Cortex of kidney (tissue), 1 donor: Measurements from ENCODE around the gene NPAS3.

Experiments
- DNase-seq: peaks from one replicate; lab custom pipeline; 2025; lab: John Stamatoyannopoulos, UW

The NPAS3 gene

GRCh38 chr14:33515441-33515840 is 576.8 kb downstream of the NPAS3 start:
- DNase-seq: no peak

DNA sequence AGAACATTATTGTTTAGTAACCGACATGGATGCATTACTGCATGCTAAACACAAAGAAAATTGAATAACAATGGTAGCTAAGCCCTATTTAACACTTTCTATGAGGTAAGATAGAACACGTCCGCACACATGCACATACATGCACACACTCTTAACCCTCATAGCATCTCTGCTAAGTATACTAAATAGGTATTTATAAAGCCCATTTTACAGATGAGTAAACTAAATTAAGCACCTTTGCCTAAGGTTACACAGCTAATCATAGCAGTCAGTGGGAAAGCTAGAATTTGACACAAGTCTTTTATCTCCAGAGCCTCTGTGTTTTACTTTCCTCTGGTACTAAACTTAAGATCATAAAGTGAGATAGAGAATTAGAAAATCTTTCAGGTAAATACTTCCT is 577.2 kb downstream of the NPAS3 start:
- no peak for DNase-seq

DNA sequence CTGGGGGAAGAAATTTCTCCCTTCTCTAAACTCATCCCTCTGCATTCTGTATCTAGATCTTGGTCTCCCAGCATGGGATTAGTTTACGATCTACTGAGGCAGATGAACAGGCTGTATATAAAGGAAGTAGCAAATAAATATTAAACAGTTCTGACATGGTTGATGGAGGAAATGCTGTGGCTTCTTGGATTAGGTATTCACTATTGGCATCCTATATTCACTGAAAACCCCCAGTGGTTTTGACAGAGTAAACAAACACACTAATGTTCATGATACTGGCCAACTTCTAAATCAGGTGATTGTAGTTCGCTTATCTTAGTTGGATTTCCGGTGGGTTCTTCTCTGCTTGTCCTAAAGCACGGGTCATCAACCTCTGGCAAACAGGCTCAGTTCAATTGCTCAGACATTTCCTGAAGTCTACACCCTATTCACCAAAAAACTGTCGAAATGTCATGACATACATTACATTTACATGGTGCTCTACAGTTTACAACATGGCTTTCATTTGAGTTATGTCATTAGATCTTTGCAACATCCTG is 578.3 kb downstream of the NPAS3 start:
- DNase-seq: no peak

GRCh38 chr14:33521192-33521591 is 582.5 kb downstream of the NPAS3 start:
- DNase-seq: no peak

- DNase-seq: no peak
Observed at GRCh38 chr14:33524244-33524643, 585.6 kb downstream of the NPAS3 start.

DNA sequence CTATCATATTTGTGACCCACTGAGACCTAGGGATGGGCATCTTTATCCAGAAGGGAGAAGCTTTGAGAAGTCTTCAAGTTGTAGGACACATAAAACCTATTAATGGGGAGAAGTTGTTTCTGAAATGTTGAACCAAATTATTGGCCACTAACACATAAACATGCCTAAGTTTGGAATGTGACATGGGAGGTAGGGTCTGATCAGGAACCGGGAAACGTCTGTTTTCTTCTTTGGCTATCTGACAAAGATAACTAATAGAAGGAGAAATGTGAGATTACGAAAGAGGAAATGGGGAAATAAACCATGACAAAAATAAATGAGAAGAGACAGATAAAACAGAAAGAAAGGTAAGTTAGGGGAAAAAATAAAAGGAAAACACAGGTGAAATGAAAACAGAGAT is 586.9 kb downstream of the NPAS3 start:
- no peak for DNase-seq

DNA sequence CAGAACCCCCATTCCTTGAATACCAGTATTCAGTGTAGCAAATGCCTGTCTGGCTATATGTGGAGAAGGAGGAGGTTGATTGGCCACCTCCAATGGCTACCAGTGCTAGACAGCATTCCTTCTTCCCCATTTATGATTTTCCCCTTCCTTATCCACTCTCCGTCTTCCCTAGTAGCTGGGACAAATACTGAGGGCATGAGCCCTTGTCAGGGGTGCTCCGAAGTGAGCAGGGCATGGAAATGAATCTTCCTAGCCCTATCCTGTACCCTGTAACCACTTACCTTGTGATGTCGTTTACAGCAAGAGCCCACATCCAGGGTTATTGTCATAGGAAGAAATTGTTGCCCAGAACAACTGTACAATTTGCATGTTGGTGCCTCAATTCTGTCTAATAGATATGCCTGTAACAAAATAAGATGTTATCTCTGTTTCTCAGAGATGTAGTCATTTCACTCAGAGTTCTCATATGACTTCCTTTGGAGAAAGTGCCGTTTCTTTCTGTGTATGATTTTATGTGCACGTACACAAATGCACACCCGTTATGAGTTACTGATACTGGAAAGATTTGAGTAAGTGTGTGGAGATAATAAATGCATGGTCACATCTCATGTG is 588.5 kb downstream of the NPAS3 start:
- no peak for DNase-seq

DNA sequence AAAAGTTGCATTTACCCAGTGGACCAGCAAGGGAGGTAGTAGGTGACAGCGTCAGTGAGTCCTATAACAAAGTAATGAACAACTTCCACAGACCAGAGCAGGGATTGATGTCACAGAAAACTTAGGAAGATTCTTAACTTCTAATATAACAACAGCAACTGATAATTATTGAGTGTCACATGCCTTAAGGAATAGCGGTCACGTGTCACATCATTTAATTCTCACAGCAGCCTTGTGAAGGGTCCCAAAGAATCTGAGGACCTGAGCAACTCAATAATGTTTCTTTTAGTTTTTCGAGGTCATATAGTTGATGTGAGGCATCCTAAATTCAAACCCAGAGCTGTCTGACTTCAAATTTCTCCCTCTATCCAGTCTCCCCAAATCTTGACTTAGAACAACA is 590.0 kb downstream of the NPAS3 start:
- DNase-seq: no peak

DNA sequence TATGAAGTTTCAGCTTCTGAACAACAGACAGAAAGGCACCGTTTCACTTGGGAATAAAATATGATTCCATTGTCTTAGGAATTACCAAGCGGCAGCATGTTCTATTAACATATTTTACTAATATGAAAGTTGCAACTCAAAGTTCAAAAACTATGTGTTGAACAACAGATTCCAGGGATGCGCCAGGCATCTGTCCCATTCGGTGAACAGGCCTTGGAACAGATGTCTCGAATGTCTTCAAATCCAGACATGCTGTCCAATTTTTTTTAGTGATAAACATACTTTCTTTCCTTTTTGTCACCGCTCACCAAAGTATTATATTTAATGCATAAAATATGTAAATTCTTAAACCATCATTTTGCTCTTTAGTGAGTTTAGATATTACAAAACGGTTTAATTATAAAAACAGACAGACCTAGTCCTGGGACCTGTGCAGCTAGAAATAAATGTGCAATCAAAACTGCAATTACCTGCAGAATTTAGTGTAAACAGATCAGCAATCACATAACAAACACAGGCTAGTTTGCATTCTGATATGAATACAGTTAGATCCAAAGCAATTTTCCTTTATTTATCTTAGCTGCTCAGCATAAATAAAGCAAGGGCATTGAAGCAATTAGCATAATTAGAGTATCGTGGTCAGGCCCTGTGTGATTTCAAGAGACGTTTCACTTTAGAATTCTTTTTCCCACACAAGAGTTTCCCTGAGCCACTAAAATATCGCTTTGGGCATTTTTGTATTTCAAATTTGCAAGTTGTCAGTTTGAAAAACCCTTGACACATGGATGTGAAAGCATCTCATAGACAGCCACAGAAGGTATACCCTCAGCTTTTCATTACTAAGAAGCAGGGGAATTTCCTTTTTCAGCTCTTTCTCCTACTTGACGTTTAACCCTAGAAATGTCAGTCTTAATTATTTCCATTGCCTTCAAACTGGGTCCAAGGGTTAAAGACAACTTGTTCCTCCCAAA is 591.4 kb downstream of the NPAS3 start:
- no peak for DNase-seq

DNA sequence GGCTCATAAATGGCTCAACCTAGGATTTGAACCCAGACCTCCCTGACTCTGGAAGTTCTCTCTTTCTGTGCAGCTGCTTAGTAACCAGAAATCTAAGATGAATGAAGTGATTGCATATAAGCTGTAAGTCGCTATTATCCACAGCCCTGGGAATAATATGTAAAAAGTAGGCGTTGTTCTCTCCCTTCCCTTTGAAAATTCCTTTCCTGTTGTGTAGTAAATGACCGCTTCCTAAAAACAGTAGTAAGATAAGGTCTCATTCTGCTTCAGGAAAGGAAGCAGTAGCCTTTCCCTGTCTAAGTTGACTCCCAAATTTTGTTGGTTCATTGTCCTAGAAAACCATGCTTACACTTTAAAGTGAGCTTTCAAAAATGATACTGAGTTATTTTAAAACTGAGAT is 593.9 kb downstream of the NPAS3 start:
- DNase-seq: no peak

- DNase-seq: no peak
Observed at GRCh38 chr14:33534104-33534503, 595.4 kb downstream of the NPAS3 start.

- no peak for DNase-seq
Observed at GRCh38 chr14:33534632-33535031, 596.0 kb downstream of the NPAS3 start.

DNA sequence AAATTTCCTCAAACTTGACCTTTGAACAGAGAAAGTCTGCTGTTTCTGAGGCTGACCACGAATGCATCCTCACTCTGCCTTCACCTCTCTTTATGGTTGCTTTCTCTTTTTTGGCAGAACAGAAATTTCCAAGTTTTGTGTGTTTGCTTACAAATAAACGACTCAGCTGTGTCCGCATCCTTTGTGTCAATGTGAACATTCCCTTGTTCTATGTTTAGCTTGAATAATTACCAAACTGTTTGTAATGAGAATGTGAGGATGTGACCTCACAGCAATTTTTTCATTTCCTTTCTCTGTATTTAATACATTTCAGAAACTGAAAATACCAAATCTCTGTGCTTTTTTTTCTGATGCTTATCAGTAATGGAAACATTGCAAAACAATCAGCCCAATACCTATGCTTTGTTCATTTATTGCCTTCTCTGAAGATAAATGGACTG is 601.3 kb downstream of the NPAS3 start:
- no peak for DNase-seq

GRCh38 chr14:33541171-33541570 is 602.5 kb downstream of the NPAS3 start:
- DNase-seq: no peak

DNA sequence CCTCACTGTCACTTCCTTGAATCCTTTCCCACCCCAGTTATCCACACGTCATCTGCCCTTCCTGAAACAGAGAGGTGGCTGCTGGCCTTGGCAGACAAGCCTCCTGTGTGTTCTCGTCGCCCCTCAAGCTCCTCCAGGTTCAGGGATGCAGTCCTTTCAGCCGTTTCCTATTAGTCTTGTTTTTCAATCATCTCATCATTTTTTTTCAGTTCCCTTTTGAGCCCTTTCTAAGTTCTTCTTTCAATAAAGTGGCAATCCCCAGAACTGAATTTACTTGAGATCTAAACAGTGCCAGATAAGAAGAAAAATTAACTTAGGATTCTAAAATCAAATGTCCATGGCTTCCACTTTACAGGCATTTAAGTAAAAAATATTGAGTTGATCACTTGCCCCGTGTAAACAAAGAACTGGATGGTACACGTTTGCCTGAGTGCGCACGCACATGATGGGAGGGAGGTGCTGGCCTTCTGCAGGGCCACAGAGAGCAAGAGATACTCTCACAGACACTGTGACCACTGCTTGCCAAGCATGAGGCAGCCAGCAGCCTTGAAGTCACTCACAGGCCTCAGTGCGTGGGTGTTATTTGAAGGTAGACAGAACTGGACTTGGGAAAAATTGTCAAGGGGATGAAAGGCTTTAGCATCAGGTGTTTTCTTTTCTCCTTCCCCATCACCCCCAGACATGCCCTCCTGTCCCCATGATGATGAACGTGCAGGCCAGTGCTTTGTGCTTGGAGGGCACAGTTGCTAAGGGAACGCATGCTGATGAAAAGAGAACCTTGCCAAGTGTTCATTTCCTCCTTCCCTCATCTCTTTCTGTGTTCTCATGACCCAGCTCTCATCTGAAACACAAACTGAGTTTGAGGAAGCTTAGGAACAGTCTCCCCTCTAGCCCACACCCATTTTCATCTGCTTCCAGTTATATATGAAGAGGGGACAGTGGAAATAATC is 603.9 kb downstream of the NPAS3 start:
- DNase-seq: no peak

DNA sequence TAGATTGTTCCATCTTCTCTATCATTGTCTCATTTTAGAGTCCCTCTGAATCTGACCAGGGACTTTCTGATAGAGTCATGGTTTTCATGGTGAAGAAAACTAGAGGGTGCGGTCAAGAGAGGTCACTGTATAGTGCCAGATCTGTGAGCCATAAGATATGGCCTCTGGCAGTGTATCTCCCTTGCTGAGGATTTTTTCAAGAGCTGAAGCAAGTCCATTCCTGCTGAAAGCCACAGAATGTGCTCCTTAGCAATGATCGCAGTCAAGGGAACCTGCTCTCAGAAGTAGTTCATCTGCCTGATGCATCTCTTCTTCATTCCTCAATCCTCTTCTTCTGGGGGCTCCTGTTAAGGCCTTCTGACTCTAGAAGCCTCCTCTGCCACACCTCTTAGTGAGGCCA is 607.0 kb downstream of the NPAS3 start:
- no peak for DNase-seq

DNA sequence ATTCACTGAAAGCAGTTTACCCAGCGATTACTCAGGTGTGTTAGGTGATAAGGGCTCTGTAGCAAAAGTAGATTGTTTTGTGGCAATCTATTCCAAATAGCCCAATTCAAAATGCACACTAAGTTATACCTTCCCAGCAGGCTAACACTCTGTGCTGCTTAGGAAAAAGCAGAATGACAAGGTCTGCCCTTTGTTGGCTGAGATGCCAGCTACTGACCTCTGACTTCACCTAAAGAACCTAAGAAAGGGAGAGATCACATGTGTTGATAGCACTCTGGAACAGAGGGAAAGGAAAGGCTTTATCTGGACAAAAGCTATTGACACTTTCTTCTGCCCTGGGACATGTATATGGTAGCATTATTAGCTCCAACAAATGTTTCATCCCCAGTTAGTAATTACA is 609.9 kb downstream of the NPAS3 start:
- DNase-seq: no peak

GRCh38 chr14:33551963-33552362 is 613.3 kb downstream of the NPAS3 start:
- no peak for DNase-seq

GRCh38 chr14:33553706-33554278 is 615.1 kb downstream of the NPAS3 start:
- no peak for DNase-seq

DNA sequence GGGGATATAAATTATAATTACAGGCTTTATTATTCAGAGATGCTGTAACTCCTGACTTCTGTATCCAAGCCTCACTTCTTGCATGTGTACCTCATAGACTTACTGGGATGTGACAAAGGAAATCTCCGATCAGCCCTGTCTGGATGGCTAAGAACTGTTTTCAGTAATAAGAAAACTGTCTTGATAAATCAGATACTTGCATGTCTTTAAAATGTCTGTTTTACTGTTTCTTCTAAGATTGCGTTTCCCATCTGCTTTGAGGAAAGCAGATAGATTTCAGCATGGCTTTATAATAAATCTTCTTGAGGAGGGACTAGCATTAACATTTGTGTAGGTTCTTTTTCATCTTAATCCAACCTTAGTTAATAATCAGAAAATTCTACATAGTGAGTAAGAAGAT is 616.3 kb downstream of the NPAS3 start:
- no peak for DNase-seq

DNA sequence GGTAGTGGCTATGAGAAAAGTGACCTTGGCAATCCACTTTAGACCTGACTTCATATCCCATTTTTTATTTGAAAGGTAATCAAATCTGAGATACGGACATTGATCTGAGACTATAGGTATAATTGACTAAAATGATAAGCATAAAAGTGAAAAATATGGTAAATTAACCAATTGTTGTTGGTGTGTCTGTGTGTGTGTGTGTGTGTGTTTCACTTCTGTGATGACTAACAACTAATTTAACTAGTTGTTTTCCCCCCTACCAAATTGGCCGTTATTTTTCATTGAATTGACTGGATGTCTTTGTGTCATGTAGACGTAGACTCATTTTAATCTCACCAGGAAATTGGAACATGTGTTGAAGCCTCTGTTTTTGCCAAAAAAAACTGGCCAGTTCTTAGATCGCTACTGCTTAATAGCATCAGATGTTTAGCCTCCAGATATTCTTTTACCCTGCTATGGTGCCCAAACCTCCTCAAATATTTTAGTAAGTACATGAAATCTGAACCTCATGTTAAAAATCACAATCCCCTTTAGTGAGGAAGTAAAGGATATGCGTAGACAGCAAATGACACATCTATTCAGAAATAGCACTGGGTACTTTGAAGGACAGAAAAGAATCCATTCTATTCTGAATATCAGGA is 617.2 kb downstream of the NPAS3 start:
- no peak for DNase-seq
